ENCODE data around the gene BCL6.

The BCL6 gene

DNA sequence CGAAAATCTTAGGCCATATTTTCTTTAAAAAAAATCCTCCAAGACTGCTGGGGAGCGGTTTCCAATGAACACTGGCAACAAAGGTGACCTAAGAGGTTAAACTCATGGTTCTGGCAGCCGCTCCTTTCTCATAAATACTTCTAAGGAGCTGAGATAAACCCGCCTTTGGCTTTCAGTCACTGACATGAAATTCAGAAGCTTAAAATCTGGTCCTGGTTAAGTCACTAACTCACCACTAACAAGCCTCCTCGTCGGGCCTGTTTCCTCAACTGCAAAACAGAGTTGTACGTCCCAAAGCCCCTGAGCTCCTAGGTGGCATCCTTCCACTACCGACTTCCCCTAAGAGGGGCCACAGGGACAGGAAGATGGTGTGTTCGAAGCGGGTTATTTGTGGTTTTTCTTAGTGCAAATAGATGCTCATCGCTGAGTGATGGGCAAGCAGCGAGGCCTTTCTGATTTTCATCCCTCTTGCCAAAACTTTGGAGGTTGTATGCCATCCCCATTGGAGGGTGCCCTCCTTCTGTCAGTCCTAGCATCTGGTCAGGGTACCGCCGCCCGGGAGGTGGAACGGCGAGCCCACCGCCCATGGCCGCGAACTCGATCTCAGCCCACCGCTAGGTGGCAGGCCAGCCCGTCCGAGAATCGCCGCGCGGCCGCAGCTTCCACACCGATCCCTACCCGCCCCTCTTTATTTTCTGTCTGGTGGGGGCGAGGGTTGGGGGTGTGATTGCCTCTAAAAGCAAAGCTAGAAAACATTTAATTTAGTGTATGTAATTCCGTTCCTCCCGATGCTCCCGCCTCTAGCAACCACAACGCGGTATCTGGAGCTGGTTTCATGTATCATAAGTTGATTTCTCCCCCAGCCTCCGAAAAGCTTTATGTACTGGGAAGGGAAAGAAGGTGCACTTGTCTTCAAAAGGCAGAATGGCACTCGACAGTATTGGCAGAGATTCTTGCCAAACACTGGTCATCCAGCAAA is 4.6 kb downstream of the BCL6 start:
- TF ChIP-seq, protein P1, sequence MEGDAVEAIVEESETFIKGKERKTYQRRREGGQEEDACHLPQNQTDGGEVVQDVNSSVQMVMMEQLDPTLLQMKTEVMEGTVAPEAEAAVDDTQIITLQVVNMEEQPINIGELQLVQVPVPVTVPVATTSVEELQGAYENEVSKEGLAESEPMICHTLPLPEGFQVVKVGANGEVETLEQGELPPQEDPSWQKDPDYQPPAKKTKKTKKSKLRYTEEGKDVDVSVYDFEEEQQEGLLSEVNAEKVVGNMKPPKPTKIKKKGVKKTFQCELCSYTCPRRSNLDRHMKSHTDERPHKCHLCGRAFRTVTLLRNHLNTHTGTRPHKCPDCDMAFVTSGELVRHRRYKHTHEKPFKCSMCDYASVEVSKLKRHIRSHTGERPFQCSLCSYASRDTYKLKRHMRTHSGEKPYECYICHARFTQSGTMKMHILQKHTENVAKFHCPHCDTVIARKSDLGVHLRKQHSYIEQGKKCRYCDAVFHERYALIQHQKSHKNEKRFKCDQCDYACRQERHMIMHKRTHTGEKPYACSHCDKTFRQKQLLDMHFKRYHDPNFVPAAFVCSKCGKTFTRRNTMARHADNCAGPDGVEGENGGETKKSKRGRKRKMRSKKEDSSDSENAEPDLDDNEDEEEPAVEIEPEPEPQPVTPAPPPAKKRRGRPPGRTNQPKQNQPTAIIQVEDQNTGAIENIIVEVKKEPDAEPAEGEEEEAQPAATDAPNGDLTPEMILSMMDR (conservative IDR thresholded peaks at IDR 0.05; ENCODE audit: low read depth), result peak; percentile 90
- CTCF ChIA-PET, result interaction anchor here (0.5 to 3.9 kb wide), 65 partner anchors 9 to 1635 kb away, joined by 3 to 87 read pairs (median 3); no protein-coding TSS in a partner anchor
- peak; percentile 53 for DNase-seq (ENCODE audit: low spot score)
- POLR2A ChIA-PET (ENCODE audit: low non-redundant PET), result interaction anchor here (0.7 kb wide), 1 partner anchor 410 kb away, joined by 4 read pairs; no protein-coding TSS in a partner anchor
- H3K27ac ChIP-seq, result peak overlapping the region; percentile 97

DNA sequence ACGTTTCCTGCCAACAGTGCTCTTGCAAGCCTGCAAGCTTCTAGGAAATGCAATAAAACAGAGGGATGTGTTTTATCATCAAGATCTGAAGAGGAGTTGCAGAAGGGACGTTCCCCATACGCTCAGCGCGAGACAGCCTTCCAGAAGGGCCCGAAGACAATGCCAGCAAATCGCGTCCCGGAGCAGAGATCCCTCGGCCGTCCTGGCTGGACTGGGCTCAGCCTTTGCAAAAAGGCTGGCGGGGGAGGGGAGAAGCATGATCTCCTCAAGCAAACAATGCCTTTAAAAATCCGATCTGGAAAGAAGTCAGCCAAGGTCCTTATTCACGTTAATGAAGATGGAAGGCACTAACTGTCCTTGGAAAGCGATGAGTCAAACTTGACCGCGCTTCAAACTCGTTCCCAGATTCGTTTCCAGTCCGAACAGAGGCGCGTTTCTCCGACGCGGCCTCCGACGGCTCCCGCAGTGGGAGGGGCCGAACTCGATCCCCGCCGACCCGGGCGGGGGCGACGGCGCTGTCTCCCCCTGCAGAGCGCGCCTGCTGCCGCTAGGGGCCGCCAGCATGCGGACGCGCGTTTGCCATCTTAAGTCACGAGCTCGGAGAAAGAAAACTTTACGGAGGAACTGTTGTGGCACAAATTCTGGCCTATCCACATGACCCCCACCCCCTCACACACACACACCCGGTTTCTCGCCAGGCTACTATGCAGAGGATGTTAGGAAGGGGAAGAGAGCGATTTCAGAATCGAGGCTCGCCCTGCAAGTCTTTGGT is 5.5 kb downstream of the BCL6 start:
- POLR2A ChIA-PET (ENCODE audit: low non-redundant PET), result no interaction called here

DNA sequence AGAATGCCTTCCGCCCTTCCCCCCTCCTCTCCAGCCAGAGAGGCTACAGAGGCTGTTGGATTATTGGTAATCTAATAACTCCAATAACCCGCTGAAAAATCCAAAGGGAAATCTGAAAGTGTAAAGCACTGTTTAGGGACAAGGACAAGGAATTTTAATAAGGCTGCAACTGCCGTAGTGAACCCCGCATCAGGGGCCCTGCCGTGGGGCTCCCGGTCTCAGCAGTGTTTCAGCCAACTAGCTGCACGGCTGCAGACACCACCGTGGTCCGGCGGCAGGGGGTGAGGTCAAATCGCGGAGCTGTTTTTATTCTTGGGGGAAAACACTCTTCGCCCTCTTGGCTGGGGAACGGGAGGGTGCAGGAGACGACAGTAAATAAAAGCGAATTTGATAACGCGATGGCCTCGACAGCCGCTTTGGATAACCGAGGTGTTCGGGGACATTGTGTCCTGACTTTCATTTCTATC is 6.1 kb downstream of the BCL6 start:
- ChIA-PET POLR2A (ENCODE audit: low non-redundant PET) (no interaction called here), CTCF (interaction anchor here (0.7 to 3.9 kb wide), 9 partner anchors 233 to 1307 kb away, joined by 3 to 87 read pairs (median 4); no protein-coding TSS in a partner anchor)
- H3K27ac ChIP-seq, result peak overlapping the region; percentile 97
- peak; percentile 38 for DNase-seq (ENCODE audit: low spot score)
- TF ChIP-seq, protein P1 (conservative IDR thresholded peaks at IDR 0.05; ENCODE audit: low read depth), result no peak

More for the DNA sequence above, 5.5 kb downstream of the BCL6 start:
- DNase-seq (ENCODE audit: low spot score), result peak; percentile 73
- CTCF ChIA-PET, result interaction anchor here (0.5 to 3.9 kb wide), 44 partner anchors 9 to 1636 kb away, joined by 3 to 87 read pairs (median 4); no protein-coding TSS in a partner anchor
- TF ChIP-seq, protein P1 (conservative IDR thresholded peaks at IDR 0.05; ENCODE audit: low read depth), result peak; percentile 97
- H3K27ac ChIP-seq, result peak overlapping the region; percentile 97

DNA sequence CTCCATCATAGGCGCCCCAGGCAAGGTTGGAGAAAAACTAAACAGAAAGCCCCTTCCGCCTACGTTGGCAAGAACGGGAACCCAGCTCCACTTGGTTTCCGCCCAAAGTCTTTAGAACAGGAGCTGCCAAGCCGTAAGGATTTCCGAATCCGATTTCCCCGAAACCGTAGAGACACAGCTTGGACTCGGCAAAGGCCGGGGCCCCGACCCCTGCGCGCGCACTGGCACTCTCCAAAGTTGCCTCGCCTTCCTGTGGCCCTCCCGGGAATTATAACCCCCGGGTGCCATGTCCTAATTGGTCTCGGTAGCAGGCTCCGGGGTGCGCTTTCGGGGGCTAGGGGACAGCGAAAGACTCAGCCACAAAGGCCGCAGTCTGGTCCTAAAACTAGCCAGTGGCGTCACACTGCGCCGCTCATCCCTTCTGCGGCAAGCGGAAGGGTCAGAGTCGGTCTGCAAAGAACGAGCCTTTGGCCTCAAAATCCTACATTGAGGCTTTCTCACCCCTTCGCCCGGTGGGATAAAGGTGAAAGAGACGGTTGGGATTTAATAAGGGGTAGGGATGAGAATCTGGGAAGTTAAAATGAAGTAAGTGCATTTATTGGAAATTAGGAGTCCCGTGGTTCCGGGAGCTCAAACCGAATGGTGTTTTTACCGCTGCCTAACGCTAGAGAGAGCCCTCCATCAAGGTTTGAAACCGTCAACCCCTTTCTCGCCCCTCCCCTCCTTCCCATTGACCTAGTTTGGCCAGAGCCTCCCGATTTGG is 6.8 kb downstream of the BCL6 start:
- ChIA-PET CTCF (interaction anchor here (0.5 to 3.9 kb wide), 14 partner anchors 9 to 1507 kb away, joined by 3 to 87 read pairs (median 4); no protein-coding TSS in a partner anchor), POLR2A (ENCODE audit: low non-redundant PET) (interaction anchor here (0.6 kb wide), 1 partner anchor 1398 kb away, joined by 3 read pairs; no protein-coding TSS in a partner anchor)
- H3K27ac ChIP-seq, result peak overlapping the region; percentile 97
- peak; percentile 92 for DNase-seq (ENCODE audit: low spot score)
- TF ChIP-seq, protein P1 (conservative IDR thresholded peaks at IDR 0.05; ENCODE audit: low read depth), result peak; percentile 73

DNA sequence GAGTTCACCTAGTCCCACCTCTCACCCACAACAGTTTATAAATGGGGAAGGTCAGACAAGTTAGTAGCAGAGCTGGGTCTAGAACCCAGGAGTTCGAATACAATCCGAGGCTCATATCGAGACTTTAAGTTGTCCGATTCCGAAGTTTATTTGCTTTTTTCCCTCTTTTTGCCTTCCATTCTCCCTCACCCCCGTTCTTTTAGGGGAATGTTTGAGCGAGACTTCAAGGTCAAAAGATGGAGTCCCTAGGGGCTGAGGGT is 7.3 kb downstream of the BCL6 start:
- no peak for DNase-seq (ENCODE audit: low spot score)
- CTCF ChIA-PET, result interaction anchor here (0.5 to 3.9 kb wide), 8 partner anchors 10 to 1507 kb away, joined by 3 to 87 read pairs (median 4); no protein-coding TSS in a partner anchor
- peak overlapping the region; percentile 97 for H3K27ac ChIP-seq
- TF ChIP-seq, protein P1 (conservative IDR thresholded peaks at IDR 0.05; ENCODE audit: low read depth), result no peak
- POLR2A ChIA-PET (ENCODE audit: low non-redundant PET), result interaction anchor here (0.6 kb wide), 1 partner anchor 1399 kb away, joined by 3 read pairs; no protein-coding TSS in a partner anchor
